Peyer's patch (tissue), 4 donors: ENCODE data around the gene CLMN. TPM values are rescaled to one million over a fixed set of nuclear protein-coding genes. Genes with fewer than 3 reads are reported as not detected.

Experiments
- DNase-seq, 3 donors: peaks; one replicate each; pipeline ENCODE4 v3.0.0-alpha.2; 2017 to 2019
- H3K27ac ChIP-seq, 4 donors: fragments of 200-600 bp; sonication (generic); one replicate each; pipeline ENCODE4 v1.5.1; 2016 to 2019
- H3K27me3 ChIP-seq, 2 donors: fragments of 200-600 bp; sonication (generic); one replicate each; pipeline ENCODE4 v1.5.1; 2019
- H3K36me3 ChIP-seq, 3 donors: fragments of 200-600 bp; sonication (generic); one replicate each; pipeline ENCODE4 v1.5.1; 2016 to 2019
- H3K4me1 ChIP-seq, 4 donors: fragments of 200-600 bp; sonication (generic); one replicate each; pipeline ENCODE4 v1.5.1; 2016 to 2019
- H3K4me3 ChIP-seq, 4 donors: fragments of 200-600 bp; sonication (generic); 1 replicate in 3 of 4; 2 replicates in 1 of 4; pipeline ENCODE4 v1.5.1; 2016 to 2019; ENCODE audit warnings: mild to moderate bottlenecking in 1 of 4
- H3K9me3 ChIP-seq, 4 donors: fragments of 200-600 bp; sonication (generic); one replicate each; pipeline ENCODE4 v1.5.1; 2016 to 2019; ENCODE audit warnings: mild to moderate bottlenecking in 1 of 4
- POLR2A ChIP-seq, 2 donors: fragments of 450-650 bp; IDR thresholded peaks; one replicate each; pipeline ENCODE4 v1.5.1; 2017; ENCODE audit warnings: antibody characterized with exemption in 2 of 2, mild to moderate bottlenecking in 2 of 2, moderate library complexity in 2 of 2
- total RNA-seq, 4 donors: library from RNA; depleted of rRNA; stranded (reverse); fragments of >200 nt; gene quantifications; one replicate each; pipeline ENCODE4 v1.1.0, GENCODE V29; 2016
- TF ChIP-seq, protein P1 (sequence below), 6 experiments: fragments of 450-650 bp in 4 of 6; fragments of 200-600 bp in 2 of 6; sonication (generic) in 1 of 6; IDR thresholded peaks; one replicate each; pipeline ENCODE4 v1.5.1; 2017 to 2019; ENCODE audit warnings: antibody characterized with exemption in 6 of 6, mild to moderate bottlenecking in 3 of 6, moderate library complexity in 1 of 6

Gene CLMN
- total RNA-seq, 4 donors from 2014 or later: 18.7 to 38.8 (median 36.4) TPM

GRCh38 chr14:95150910-95151309, 168.8 kb downstream of the CLMN start:
- Histone ChIP-seq H3K27ac (no peak overlapping the region), H3K9me3 (no peaks in the 10 kb centered on the region), H3K27me3 (no peaks in the 10 kb centered on the region), H3K36me3 (no peaks in the 10 kb centered on the region), H3K4me3 (no peak overlapping the region), H3K4me1 (peaks cover 0 to 32% (median 11%) of the 10 kb centered on the region in 4 donors)
- TF ChIP-seq, protein P1, sequence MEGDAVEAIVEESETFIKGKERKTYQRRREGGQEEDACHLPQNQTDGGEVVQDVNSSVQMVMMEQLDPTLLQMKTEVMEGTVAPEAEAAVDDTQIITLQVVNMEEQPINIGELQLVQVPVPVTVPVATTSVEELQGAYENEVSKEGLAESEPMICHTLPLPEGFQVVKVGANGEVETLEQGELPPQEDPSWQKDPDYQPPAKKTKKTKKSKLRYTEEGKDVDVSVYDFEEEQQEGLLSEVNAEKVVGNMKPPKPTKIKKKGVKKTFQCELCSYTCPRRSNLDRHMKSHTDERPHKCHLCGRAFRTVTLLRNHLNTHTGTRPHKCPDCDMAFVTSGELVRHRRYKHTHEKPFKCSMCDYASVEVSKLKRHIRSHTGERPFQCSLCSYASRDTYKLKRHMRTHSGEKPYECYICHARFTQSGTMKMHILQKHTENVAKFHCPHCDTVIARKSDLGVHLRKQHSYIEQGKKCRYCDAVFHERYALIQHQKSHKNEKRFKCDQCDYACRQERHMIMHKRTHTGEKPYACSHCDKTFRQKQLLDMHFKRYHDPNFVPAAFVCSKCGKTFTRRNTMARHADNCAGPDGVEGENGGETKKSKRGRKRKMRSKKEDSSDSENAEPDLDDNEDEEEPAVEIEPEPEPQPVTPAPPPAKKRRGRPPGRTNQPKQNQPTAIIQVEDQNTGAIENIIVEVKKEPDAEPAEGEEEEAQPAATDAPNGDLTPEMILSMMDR (IDR thresholded peaks at IDR 0.05): no peak
- no peak for TF ChIP-seq POLR2A (IDR thresholded peaks at IDR 0.05)
- no peak for DNase-seq

- TF ChIP-seq, protein P1 (IDR thresholded peaks at IDR 0.05): no peak
- no peak for TF ChIP-seq POLR2A (IDR thresholded peaks at IDR 0.05)
- H3K36me3 ChIP-seq: no peaks in the 10 kb centered on the region
- DNase-seq: no peak
- no peaks in the 10 kb centered on the region for H3K27me3 ChIP-seq
- no peaks in the 10 kb centered on the region for H3K9me3 ChIP-seq
- no peak overlapping the region for H3K27ac ChIP-seq
- peaks cover 0 to 19% (median 9%) of the 10 kb centered on the region in 4 donors for H3K4me1 ChIP-seq
- no peak overlapping the region for H3K4me3 ChIP-seq
These were observed 170.3 kb downstream of the CLMN start for GRCh38 chr14:95149441-95149840.

DNA sequence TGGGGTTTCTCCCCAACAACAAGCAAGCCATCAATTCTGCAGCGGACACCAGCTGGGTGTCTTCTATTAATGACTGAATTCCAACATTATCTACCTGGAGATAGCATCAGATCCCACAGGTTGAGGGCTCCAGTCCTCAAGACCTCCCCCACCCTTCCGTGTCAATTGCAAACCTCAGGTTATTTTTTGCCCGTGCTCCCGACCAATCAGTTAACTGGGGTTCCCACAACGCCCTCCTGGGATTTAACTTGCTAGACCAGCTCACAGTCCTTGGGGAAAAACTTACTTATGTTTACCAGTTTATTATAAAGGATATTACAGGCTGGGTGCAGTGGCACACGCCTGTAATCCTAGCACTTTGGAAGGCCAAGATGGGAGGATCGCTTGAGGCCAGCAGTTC, 172.1 kb downstream of the CLMN start:
- TF ChIP-seq POLR2A (IDR thresholded peaks at IDR 0.05): no peak
- TF ChIP-seq, protein P1 (IDR thresholded peaks at IDR 0.05): no peak
- Histone ChIP-seq H3K4me1 (peaks cover 0 to 13% (median 5%) of the 10 kb centered on the region in 4 donors), H3K4me3 (no peak overlapping the region), H3K9me3 (no peaks in the 10 kb centered on the region), H3K27me3 (no peaks in the 10 kb centered on the region), H3K27ac (no peak overlapping the region), H3K36me3 (no peaks in the 10 kb centered on the region)
- DNase-seq: no peak

- Histone ChIP-seq H3K4me1 (peaks cover 0 to 20% (median 5%) of the 10 kb centered on the region in 4 donors), H3K4me3 (no peak overlapping the region), H3K9me3 (no peaks in the 10 kb centered on the region), H3K27ac (no peak overlapping the region), H3K27me3 (no peaks in the 10 kb centered on the region), H3K36me3 (no peaks in the 10 kb centered on the region)
- TF ChIP-seq, protein P1 (IDR thresholded peaks at IDR 0.05): no peak
- TF ChIP-seq POLR2A (IDR thresholded peaks at IDR 0.05): no peak
- no peak for DNase-seq
These were observed 173.5 kb downstream of the CLMN start for GRCh38 chr14:95146079-95146771.

- no peak for TF ChIP-seq POLR2A (IDR thresholded peaks at IDR 0.05)
- TF ChIP-seq, protein P1 (IDR thresholded peaks at IDR 0.05): no peak
- Histone ChIP-seq H3K27ac (no peak overlapping the region), H3K4me3 (no peak overlapping the region), H3K4me1 (peaks cover 0 to 34% (median 13%) of the 10 kb centered on the region in 4 donors), H3K9me3 (no peaks in the 10 kb centered on the region), H3K36me3 (no peaks in the 10 kb centered on the region), H3K27me3 (no peaks in the 10 kb centered on the region)
- DNase-seq: no peak
These were observed 174.9 kb downstream of the CLMN start for GRCh38 chr14:95144849-95145248.
